Uterus (tissue), 4 donors: ENCODE results near the gene MRPL21. TPM values are rescaled to one million over a fixed set of nuclear protein-coding genes. Genes with fewer than 3 reads are reported as not detected.

Source experiments
- DNase-seq, 2 donors: peaks; one replicate each; pipeline ENCODE4 v3.0.0-alpha.2; 2019 to 2020
- H3K27ac ChIP-seq, 2 donors: fragments of 200-600 bp; sonication (generic); 1 replicate in 1 of 2; 2 replicates in 1 of 2; pipeline ENCODE4 v1.5.1; 2016 to 2018
- H3K27me3 ChIP-seq, 2 donors: fragments of 200-600 bp; sonication (generic); one replicate each; pipeline ENCODE4 v1.5.1; 2018 to 2019; ENCODE audit warnings: control low read depth in 1 of 2
- H3K36me3 ChIP-seq, 2 donors: fragments of 200-600 bp; sonication (generic); one replicate each; pipeline ENCODE4 v1.5.1; 2019; ENCODE audit warnings: control low read depth in 1 of 2
- H3K4me1 ChIP-seq, 2 donors: fragments of 200-600 bp; sonication (generic); one replicate each; pipeline ENCODE4 v1.5.1; 2018 to 2019; ENCODE audit warnings: control low read depth in 1 of 2
- H3K4me3 ChIP-seq, 2 donors: fragments of 200-600 bp; sonication (generic); 1 replicate in 1 of 2; 2 replicates in 1 of 2; pipeline ENCODE4 v1.5.1; 2018 to 2019; ENCODE audit warnings: mild to moderate bottlenecking in 1 of 2
- H3K9me3 ChIP-seq, 2 donors: fragments of 200-600 bp; sonication (generic); one replicate each; pipeline ENCODE4 v1.5.1; 2019; ENCODE audit warnings: control low read depth in 1 of 2
- POLR2A ChIP-seq, 2 donors: fragments of 450-650 bp; IDR thresholded peaks; one replicate each; pipeline ENCODE4 v1.6.1; 2016; ENCODE audit warnings: antibody characterized with exemption in 2 of 2, mild to moderate bottlenecking in 1 of 2, moderate library complexity in 1 of 2
- intact Hi-C: fragments of 100-400 bp; cut with DNase I; formaldehyde crosslinking; loops from one replicate; pipeline ENCODE4 v1.15.1; 2023; ENCODE audit warnings: low total_unique reads
- total RNA-seq, 4 donors: library from RNA; depleted of rRNA in 3 of 4; stranded (reverse); fragments of >200 nt in 3 of 4; gene quantifications; one replicate each; pipeline versions ENCODE4 v1.1.0 to v1.2.4, GENCODE V29; 2014 to 2023
- TF ChIP-seq, protein P1 (sequence below), 4 experiments: fragments of 200-600 bp in 2 of 4; fragments of 450-650 bp in 2 of 4; sonication (generic) in 2 of 4; IDR thresholded peaks; one replicate each; pipeline ENCODE4 v1.5.1; 2016 to 2019; ENCODE audit warnings: antibody characterized with exemption in 4 of 4, mild to moderate bottlenecking in 2 of 4, moderate library complexity in 1 of 4
- donor health status: DM: yes; HTN: yes; CAD: no.

MRPL21 gene
- 10 to 100 TPM; 29.2 to 52.7 (median 36.9) TPM for total RNA-seq

DNA sequence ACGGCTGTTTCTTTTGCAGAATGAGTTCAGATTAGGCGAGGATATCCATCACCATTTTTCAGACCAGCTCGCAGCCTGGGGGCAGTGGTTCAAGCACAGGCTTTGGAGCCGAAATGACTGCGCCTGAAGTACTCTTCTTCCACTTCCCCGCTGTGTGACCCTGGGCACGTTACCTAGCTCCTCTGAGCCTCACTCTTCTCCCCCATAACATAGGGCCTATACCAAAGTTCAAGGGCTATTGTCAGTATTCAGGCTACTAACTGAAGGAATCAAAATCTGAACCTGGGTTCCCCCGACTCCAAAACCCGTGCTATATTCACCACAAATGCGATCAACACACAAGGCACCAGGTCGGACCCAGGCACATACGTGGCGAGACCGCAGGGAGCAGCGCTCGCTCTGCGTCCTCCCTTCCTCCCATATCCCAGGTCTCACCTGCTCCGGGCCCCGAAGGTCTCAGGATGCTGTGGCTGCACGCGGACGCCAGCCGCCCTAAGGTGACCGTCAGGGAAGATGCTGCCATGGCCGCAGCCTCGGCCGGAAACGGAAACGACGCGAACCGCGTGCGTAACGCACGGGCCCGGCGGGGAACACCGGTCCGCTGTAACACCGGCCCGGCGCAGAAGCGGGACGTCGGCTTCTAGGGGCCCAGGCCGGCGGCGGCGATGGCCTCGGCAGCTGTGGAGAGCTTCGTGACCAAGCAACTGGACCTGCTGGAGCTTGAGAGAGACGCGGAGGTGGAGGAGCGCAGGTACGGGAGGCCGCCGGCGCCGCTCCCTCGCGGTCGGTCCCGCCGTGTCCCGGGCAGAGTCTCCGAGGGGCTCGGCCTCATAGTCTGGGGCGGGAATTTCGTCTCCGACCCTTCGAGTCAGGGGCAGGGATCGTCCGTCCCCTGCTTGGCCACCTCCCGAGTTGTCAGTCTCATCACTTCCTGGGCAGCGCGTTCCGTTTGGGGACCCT is at the start of gene MRPL21, which contains the start of gene IGHMBP2:
MRPL21 (minus strand) TSS at position 545 of the 960 bp plus-strand sequence; CDS start at position 523, 22 bp downstream.
IGHMBP2 (plus strand) TSS at position 604 of the 960 bp plus-strand sequence; CDS start at position 666, 62 bp downstream.
- Histone ChIP-seq H3K27me3 (no peaks in the 10 kb centered on the region), H3K9me3 (no peaks in the 10 kb centered on the region), H3K36me3 (no peaks in the 10 kb centered on the region), H3K4me3 (peak within 1 kb of the TSS; percentile 63 to 79), H3K4me1 (peaks cover 0 to 13% of the 10 kb centered on the region in 2 donors), H3K27ac (peak within 1 kb of the TSS; percentile 81 to 87)
- TF ChIP-seq POLR2A (IDR thresholded peaks at IDR 0.05): peak; percentile 27 to 81
- TF ChIP-seq, protein P1, sequence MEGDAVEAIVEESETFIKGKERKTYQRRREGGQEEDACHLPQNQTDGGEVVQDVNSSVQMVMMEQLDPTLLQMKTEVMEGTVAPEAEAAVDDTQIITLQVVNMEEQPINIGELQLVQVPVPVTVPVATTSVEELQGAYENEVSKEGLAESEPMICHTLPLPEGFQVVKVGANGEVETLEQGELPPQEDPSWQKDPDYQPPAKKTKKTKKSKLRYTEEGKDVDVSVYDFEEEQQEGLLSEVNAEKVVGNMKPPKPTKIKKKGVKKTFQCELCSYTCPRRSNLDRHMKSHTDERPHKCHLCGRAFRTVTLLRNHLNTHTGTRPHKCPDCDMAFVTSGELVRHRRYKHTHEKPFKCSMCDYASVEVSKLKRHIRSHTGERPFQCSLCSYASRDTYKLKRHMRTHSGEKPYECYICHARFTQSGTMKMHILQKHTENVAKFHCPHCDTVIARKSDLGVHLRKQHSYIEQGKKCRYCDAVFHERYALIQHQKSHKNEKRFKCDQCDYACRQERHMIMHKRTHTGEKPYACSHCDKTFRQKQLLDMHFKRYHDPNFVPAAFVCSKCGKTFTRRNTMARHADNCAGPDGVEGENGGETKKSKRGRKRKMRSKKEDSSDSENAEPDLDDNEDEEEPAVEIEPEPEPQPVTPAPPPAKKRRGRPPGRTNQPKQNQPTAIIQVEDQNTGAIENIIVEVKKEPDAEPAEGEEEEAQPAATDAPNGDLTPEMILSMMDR (IDR thresholded peaks at IDR 0.05): peak in 1 of 4 experiments; percentile 32
- DNase-seq: peak; percentile 77 to 85
- intact Hi-C loops: loop anchor here (2.0 to 10.0 kb wide), 3 partner anchors 97 to 761 kb away; no protein-coding TSS in a partner anchor

DNA sequence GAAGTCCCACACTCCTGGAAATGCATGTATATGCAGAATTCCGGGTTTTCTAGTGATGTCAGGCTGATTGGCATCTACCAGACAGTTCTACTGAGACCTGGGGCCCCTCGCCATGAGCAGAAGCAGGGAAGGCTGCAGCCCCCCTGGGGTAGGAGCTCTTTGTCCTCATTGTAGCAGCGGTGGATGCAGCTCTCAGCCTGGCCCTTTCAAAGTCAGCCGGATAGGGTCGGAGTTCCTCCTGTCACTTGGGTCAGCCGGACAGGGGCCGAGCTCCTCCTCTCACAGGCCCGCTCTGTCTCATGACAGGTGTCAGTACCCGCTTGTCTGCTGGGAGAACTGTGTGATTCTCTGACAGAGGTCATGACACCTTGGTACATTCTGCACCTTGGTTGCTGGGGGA is 47.1 kb upstream of the MRPL21 start:
- TF ChIP-seq, protein P1 (IDR thresholded peaks at IDR 0.05): no peak
- no peak for TF ChIP-seq POLR2A (IDR thresholded peaks at IDR 0.05)
- no peak for DNase-seq
- Histone ChIP-seq H3K27me3 (no peaks in the 10 kb centered on the region), H3K4me3 (no peak overlapping the region), H3K27ac (no peak overlapping the region), H3K4me1 (peaks cover 0 to 8% of the 10 kb centered on the region in 2 donors), H3K36me3 (no peaks in the 10 kb centered on the region), H3K9me3 (no peaks in the 10 kb centered on the region)
- intact Hi-C loops: no loop called here

DNA sequence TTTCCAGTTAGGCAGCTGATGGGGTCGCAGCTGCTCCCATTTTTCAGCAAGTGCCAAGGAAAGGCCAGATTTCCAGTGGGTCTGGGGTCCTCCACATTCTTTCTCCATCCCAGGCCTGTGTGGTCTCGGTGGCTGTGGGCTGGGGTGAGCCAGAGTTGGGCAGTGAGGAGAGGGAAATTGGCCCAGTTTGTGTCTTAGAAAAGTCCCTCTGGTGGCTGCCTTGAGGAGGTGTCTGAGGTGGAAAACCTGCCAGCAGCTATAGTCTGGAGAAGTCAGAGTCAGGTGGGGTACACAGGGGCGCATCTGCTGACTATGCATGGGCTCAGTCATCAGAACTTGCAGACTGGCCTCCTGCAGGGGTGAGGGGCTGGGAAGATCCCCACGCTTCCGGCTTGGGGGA is 46.6 kb upstream of the MRPL21 start:
- Histone ChIP-seq H3K4me1 (peaks cover 0 to 5% of the 10 kb centered on the region in 2 donors), H3K27me3 (no peaks in the 10 kb centered on the region), H3K36me3 (no peaks in the 10 kb centered on the region), H3K27ac (no peak overlapping the region), H3K4me3 (no peak overlapping the region), H3K9me3 (no peaks in the 10 kb centered on the region)
- no peak for DNase-seq
- TF ChIP-seq POLR2A (IDR thresholded peaks at IDR 0.05): no peak
- TF ChIP-seq, protein P1 (IDR thresholded peaks at IDR 0.05): peak in 2 of 4 experiments; percentile 13 to 20
- intact Hi-C loops: no loop called here

DNA sequence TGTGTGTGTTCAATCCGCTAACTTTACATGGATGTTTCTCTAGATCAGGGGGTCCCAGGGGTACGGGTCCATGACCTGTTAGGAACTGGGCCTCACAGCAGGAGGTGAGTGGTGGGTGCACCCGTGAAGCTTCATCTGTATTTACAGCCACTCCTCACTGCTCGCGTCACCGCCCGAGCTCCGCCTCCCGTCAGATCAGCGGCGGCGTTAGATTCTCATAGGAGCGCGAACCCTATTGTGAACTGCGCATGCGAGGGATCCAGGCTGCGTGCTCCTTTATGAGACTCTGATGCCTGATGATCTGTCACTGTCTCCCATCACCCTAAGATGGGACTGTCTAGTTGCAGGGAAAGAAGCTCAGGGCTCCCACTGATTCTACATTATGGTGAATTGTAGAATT is 45.3 kb upstream of the MRPL21 start:
- TF ChIP-seq POLR2A (IDR thresholded peaks at IDR 0.05): no peak
- TF ChIP-seq, protein P1 (IDR thresholded peaks at IDR 0.05): no peak
- intact Hi-C loops: no loop called here
- no peaks in the 10 kb centered on the region for H3K9me3 ChIP-seq
- H3K4me1 ChIP-seq: peaks cover 0 to 6% of the 10 kb centered on the region in 2 donors
- DNase-seq: no peak
- H3K4me3 ChIP-seq: no peak overlapping the region
- no peak overlapping the region for H3K27ac ChIP-seq
- no peaks in the 10 kb centered on the region for H3K27me3 ChIP-seq
- H3K36me3 ChIP-seq: no peaks in the 10 kb centered on the region

DNA sequence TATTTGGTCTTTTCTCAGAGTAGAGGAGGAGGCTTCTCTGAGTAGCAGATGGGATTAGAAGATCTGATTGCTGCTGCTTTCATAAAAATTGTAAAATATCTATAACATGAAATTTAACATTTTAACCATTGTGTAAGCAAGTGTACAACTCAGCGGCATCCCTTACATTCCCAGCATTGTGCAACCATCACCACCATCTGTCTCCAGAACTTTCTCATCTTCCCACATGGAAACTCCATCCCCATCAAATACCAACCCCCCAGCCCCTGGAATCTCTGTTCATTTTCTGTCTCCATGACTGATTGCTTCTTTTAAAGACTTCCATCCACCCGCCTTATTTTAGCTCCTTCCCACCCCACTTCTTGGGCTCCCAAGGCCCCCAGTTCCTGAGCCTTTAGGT is 44.9 kb upstream of the MRPL21 start:
- no peaks in the 10 kb centered on the region for H3K36me3 ChIP-seq
- H3K4me3 ChIP-seq: no peak overlapping the region
- peaks cover 0 to 9% of the 10 kb centered on the region in 2 donors for H3K4me1 ChIP-seq
- no peak for TF ChIP-seq POLR2A (IDR thresholded peaks at IDR 0.05)
- TF ChIP-seq, protein P1 (IDR thresholded peaks at IDR 0.05): no peak
- DNase-seq: no peak
- H3K27me3 ChIP-seq: no peaks in the 10 kb centered on the region
- H3K27ac ChIP-seq: peak overlapping the region in 1 of 2 donors; percentile 11
- intact Hi-C loops: no loop called here
- H3K9me3 ChIP-seq: no peaks in the 10 kb centered on the region
